GM19239 (cell line): Measurements from ENCODE around the gene ITGA3.

ENCODE experiments used
- DNase-seq: peaks from one replicate; pipeline ENCODE4 v3.0.0; 2011; ENCODE audit warnings: low spot score; ENCODE audit not compliant: insufficient read length
- FAIRE-seq: peaks from 2 replicates; lab custom pipeline; 2011; peaks lifted over from hg19 to GRCh38; lab: Jason Lieb, UNC

ITGA3 gene

DNA sequence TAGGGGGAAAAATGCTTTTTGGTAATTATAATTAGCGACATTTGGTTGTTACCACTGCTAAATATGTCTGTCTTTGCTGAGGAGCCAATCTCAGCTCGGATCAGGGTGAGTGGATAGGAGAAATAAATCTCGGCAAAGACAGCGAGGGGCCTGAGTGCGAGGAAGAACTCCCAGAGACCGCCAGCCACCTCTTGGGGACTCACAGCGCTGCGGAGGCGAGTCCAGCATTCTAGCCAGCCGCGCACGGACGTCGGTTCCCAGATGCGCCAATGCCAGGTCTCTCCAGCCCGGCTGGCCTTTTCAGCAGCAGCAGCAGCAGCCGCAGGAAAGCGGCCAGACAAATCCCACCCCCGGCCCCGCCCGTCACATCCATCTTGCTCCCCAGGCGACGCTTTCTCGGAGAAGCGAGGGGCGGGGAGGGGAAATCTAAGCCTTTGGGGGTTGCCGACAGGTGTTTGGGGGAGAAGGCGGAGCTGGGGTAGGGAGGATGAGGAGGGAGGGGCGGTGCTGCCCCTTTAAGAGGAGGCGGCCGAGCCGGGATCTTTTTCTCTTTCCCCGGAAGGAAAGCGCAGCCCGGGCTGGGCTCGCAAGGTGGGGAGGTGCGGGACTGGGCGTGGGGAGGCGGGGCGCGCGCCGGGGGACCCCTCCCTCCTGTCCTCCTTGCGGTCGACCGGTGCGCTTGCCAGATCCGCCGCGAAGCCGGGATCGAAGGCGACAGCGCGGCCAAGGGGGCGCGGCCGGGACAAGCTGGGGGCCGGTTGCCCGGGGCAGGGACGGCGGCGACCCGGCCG, at the start of gene ITGA3:
ITGA3 (plus strand) TSS at position 685 of the 791 bp plus-strand sequence. CDS start 330 bp downstream, outside the sequence.
- FAIRE-seq (no peak), DNase-seq (peak; percentile 24)

DNA sequence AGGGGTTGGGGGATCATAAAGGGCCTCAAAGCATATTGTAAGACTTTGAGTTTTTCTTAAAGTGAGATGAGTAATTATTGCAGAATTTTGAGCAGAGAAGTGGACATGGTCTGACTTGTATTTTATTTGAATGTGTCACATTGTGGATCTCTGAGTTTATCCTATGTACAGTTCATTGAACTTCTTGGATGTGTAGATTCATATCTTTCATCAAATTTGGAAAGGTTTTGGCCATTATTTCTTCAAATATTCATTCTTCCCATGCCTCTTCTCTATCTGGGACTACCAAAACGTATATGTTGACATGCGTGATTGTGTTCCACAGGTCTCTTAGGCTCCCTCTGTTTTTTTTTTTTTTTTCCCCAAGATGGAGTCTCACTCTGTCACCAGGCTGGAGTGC, 46.6 kb upstream of the ITGA3 start:
- DNase-seq (no peak), FAIRE-seq (no peak)

DNA sequence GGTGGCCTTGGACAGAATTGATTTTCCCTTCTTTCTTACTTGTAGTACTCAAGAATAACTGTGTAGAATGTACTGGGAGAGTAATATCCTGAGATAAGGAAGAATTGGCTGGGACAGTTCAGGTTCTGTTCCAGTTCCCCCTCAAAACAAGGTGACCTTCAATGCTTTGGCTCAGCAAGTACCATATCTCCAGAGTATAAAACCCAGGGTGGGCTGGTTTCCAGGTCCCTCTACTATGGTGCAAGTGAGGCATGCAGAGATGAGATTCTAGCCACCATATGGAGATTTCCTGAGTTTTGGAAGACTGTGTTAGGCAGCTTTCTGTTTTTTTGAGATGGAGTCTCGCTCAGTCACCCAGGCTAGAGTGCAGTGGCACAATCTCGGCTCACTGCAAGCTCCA, 42.8 kb upstream of the ITGA3 start:
- DNase-seq: no peak
- FAIRE-seq: no peak

DNA sequence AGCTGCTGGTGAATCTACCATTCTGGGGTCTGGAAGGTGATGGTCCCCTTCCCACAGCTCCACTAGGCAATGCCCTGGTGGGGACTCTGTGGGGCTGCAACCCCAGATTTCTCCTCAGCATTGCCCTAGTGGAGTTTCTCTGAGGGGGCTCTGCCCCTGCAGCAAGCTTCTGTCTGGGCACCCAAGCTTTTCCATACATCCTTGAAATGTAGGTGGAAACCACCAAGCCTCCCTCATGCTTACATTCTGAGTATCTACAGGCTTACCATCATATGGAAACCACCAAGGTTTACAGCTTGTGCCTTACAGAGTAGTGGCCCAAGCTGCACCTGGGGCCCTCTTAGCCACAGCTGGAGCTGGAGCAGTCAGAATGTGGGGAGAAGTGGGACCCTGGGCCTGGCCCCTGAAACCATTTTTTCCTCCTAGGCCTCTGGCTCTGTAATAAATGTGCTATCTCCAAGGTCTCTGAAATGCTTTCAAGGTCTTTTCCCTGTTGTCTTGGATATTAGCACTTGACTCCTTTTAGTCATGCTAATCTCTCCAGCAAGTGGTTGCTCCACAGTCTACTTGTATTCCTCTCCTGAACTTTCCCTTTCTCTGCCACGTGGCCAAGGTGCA, 41.3 kb upstream of the ITGA3 start:
- FAIRE-seq: no peak
- DNase-seq: no peak

DNA sequence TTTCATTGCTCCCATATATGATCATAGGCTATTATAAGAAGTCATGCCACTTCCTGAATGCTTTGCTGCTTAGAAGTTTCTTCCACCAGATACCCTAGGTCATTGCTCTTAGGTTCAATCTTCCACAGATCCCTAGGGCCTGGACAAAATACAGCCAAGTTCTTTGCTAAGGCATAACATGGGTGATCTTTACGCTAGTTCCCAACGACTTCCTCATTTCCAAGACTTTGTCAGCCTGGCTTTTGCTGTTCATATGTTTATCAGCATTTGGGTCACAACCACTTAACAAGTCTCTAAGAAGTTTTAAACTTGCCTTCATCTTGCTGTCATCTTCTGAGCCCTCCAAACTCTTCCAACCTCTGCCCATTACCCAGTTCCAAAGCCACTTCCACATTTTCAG, 40.8 kb upstream of the ITGA3 start:
- DNase-seq: no peak
- FAIRE-seq: no peak

DNA sequence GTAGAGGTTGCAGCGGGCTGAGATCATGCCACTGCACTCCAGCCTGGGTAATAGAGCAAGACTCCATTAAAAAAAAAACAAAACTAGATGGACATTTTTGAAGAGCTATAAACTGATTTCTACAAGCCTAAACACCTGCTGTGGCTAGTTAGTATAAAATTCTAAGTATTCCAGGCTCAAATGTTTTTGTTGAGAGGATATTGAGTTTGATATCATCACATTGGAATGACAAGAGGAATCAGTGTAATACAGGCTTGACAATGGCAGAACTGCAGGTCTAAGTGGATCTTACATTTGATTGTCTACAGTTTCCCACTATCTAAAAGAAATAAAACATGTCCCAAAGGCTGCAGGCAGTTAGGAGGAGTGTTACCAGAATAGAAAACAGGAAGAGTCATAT, 37.0 kb upstream of the ITGA3 start:
- DNase-seq: no peak
- no peak for FAIRE-seq

DNA sequence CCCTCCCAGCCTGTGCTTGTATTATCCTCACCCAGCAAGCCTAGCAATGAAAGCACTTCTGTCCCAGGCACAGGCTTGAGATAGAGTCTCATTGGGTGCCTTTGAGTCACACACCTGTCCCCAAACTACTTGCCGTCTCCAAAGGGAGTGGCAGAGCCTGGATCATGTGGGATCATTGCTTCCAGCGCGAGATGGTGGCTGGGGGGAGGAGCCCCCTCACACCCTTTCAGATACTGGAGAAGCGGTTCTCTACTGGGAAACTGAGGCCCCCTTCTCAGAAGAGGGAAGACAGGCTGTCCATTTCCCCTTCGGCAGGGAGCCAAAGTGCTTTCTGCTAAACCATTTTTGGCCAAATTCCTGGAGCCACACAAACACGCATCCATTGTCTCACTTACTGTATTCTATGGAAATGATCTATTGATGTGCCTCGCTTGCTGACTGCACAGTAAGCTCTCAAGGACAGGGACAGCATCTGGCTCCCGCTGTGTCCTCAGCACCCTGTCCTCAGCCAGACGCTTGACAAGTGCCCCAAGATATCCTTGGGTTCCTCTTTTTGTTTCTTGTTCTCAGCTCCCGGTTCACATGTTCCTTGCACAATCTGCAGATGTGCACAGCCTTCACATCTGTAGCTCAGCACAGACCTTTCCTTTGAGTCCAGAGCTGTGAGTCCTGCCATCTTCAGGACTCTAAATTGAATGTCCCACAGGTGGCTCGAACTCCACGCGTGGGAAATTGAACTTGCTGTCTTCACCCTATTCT, 34.9 kb upstream of the ITGA3 start:
- FAIRE-seq (no peak), DNase-seq (no peak)

DNA sequence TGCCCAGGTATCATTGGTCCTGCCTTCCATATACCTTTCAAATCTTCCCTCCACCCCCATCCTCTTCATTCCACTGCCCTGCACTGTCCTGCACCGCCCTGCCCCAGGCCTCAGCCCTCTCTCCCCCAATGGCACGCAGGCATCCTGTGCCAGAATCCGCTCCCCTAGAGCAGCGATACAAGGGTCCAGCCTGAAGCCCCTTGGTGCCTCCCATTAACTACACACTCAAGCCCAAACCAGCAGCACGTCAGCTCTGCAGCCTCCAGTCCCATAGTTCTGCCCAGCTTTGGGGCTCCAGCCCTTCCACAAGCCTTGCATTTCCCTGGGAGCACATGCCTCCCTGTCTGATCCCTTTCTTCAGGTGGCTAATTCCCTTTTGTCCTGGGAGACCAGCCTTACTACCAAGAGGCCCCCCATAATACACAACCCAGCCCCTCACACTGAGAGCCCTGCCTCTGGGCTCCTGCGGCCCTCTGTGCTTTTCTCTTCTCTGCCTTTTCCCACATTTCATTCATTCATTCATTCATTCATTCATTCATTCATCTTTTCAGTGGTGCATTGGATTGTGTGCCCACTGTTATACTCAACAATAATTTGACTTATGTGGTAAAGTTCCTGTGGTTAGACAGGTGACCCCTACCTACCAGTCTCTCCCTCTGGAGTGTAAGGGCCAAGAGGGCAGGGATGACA, 34.1 kb upstream of the ITGA3 start:
- DNase-seq (no peak), FAIRE-seq (no peak)

DNA sequence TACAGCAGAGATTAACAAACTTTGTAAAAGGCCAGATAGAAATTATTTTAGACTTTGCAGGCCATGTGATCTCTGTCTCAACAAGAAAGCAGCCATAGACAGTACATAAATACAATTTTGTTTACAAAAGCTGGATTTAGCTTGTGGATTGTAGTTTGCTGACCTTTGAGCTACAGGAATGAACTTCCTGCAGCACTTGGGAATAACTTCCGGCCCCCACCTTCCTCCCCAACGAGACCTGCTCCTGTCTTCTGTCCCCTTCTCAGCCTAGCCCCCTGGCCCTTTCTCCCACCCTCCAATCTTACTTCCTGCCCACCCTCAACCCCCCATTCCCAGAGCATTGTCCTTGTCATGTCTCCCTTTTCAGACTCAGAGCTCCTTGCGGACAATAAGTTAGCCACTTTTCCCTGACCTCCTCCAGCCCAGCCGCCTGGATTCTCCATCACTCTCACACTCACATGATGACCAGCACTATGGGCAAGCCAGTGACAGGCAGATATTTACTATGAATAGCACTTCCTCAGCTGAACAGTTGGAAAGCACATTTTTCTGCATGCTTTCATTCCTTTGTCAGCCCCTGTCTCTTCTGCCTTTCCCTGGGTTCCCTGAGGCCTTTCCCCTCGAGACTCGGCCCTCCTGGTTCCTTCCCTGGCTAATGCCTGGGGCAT, 33.3 kb upstream of the ITGA3 start:
- no peak for FAIRE-seq

DNA sequence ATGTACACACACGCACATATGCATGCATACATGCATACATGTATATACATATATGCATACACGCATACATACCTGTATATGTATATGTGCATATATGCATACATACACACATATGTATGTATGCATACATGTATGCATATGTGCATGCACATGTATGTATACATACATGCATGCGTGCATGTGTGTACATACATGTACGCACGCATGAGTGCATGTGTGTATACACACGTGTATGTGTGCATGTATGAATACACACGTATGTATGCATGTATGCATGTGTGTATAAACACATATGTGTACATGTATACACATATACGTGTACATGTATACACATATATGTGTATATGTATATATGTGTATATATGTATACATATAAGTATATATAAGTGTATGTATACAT, 32.4 kb upstream of the ITGA3 start:
- DNase-seq (no peak), FAIRE-seq (no peak)

More for the DNA sequence above, 33.3 kb upstream of the ITGA3 start:
- no peak for DNase-seq

DNA sequence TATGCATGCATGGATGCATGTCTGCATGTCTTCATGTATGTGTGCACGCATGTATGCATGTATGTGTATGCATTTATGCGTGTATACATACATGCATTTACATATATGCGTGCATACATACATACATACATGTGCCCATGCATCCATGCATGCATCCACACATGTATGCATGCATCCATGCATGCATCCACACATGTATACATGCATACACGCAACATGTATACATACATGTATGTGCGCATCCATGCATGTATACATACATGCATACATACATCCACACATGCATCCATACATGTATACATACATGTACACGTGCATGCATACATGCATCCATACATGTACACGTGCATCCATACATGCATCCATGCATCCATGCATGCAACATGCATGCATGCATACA, 31.1 kb upstream of the ITGA3 start:
- FAIRE-seq (no peak), DNase-seq (no peak)

DNA sequence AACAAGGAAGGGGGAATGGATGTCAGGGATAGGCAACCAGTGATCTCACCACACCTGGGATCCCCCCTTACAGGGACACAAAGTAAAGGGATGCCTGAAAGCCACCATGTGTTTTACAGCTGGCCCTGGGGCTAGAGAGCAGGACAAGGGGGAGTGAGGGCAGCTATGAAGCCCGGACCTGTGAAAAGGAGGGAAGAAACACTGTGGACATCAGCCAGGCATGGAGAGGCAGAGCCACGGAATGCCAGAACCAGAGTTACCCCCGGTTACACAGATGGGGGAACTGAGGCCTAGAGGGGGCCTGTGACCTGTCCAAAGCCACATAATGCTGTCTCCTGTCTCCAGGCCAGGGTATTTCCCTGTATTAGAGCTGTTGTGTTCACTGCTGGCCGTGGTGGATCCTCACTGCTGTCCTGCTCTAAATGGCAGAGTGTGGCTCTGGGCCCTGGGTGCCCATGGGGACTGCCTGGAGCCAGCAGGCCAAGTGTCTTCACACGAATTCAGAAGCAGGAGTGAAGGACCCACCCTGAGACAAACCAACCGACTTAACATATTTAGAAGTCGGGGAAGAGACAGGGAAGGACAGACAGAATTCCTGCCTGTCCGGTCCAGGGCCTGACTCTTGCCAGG, 29.7 kb upstream of the ITGA3 start:
- DNase-seq (no peak), FAIRE-seq (no peak)

DNA sequence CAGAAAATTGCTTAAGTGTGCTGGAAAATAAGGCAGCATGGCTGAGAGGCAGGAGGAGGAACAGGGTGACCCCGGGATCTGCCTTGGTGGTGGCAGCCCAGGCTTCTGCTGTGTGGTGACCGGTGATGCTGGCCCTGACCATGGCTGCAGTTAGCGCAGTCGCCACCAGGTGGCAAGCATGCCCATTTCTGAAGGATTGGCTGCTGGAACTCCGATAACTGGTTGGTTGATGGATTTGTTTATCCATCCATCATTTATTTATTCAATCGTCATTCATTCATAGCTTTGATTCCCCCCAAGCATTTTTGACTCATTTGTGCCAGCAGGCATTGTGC, 29.1 kb upstream of the ITGA3 start:
- FAIRE-seq (peak; percentile 79), DNase-seq (peak; percentile 73)

DNA sequence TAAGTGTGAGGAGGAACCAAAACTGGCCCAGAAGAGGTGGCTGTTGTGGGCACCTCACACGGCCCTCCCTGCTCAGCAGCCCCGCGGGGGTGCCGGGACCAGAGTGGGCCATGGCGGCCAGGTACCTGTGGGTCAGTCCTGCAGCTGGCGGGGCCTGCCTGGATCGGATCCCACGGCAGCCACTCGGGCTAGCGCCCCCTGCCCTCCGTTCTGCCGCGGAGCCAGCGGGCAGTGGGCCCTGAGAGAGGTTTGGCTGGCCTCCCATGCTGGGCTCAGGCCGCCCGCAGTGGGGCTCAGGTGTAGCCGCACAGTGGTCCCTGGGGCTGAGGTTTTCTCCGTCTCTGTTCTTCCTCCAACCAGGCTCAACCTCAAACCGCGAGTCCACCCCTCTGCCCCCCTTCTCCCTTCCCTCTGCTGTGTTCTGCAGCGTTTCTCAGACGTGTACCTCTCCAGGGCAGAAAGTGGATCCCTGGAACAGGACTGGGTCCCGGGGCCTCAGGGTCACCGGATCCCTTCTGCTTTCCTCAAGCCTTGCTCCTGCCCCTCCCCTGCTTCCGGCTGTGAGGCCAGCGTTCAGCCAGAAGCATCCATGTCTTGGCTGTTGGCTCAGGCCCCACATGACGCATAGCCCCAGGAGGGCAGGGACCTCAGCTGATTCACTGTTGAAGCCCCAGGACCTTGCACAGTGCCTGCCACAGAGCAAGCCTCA, 28.6 kb upstream of the ITGA3 start:
- no peak for FAIRE-seq

DNA sequence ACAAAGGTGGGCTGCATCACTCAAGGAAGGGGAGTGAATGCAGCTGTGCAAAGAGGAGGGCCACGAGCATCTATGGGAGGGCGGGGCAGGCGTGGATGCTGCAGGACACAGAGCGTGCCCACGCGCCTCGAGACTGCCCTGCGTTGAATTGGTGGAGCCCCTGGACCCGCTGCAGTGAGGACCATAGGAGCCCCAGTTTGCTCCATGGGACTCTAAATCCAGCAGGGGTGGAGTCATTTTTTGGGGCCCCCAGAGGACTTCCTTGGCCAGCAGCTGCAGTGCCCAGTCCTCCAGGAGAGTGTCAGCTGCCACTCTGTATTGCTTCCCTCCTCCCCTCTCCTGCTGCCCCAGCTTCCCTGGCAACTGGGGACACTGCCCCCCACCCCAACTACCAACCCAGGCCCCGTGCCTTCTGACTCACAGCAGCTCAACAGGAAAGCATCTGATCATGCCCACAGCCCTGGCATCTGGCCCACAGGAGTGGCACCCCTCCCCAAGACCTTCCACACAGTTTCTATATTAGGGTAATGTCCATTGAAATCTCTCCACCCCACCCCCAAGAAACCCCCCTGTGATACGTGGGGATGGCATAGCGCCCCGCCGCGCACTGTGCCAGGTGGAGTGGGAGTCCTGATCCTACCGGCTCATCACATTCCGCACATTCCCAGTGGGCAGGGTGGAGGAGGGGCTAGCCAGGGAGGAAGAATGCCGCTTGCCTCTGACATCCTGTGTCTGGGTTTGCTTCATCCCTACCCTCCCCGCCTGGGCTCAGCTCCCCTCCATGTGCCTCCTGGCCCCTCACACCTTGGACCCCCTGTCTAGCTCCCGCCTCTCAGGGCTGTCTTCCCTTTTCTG, 27.8 kb upstream of the ITGA3 start:
- FAIRE-seq (no peak), DNase-seq (no peak)

More for the DNA sequence above, 28.6 kb upstream of the ITGA3 start:
- no peak for DNase-seq

DNA sequence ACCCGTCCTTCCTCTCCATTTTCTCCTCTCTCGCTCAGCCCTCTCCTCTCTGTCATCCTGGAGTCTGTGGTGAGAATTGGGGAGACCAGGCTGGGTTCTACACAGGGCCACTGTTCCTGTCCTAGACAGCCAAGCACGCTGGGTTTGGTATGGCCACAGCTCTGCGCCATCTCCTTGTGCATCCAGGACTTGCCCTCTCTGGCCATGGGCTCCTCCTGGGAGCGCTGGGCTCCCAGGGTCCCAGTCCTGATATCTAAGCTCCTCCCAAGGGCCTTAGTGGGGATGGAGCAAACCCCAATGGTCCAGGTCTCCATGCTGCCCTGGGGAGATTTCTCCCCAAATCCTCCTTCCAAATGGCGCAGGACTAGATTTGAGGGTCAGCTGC, 27.2 kb upstream of the ITGA3 start:
- DNase-seq (no peak), FAIRE-seq (no peak)

DNA sequence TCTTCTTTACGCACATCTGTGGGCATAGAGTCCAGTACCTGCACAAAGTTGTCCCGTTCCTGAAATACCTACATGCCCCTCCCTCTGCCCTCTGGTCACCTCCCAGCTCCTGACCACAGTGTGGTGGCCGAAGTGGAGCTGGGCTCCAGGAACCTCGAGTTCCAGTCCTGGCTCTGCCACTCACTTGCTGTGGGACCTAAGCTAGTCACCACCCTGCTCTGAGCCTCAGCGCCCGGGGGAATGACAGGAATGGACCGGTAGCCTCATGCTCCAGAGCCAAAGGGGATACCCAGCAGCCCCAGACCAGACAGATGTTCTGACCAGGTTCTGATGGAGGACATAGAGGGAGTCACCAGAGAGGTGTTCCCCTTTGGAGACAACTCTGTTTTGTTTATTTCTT, 26.7 kb upstream of the ITGA3 start:
- no peak for FAIRE-seq

DNA sequence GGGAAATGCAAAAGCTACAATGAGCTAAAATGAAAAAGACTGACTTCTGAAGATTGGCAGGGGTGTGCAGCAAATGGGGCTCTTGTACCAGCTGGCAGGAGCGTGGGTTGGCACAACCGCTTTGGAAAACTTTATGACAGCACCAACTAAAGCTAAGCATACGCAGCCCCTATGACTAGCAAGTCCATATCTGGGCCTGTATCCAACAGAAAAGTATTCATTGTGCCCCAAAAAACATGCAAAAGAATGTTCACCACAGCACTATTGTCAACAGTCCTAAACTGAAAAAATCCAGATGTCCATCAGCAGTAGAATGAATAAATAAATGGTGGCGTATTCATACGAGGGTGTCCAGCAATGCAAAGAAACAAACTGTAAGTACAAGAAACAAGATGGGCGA, 22.6 kb upstream of the ITGA3 start:
- FAIRE-seq (no peak), DNase-seq (no peak)

More for the DNA sequence above, 26.7 kb upstream of the ITGA3 start:
- DNase-seq: no peak
